Ureter (tissue), 1 donor: ENCODE measurements around the gene SH3RF1. TPM values are rescaled to one million over a fixed set of nuclear protein-coding genes. Genes with fewer than 3 reads are reported as not detected.

Experiments
- DNase-seq: peaks from one replicate; pipeline ENCODE4 v3.0.0-alpha.2; 2020; ENCODE audit warnings: low spot score
- total RNA-seq: library from RNA; stranded (reverse); gene quantifications from one replicate; pipeline ENCODE4 v1.2.4, GENCODE V29; 2023
- donor health status: DM: yes; HTN: yes; CAD: no.

Gene SH3RF1
- total RNA-seq, 1 donor from 2014 or later = 33.2 TPM

DNA sequence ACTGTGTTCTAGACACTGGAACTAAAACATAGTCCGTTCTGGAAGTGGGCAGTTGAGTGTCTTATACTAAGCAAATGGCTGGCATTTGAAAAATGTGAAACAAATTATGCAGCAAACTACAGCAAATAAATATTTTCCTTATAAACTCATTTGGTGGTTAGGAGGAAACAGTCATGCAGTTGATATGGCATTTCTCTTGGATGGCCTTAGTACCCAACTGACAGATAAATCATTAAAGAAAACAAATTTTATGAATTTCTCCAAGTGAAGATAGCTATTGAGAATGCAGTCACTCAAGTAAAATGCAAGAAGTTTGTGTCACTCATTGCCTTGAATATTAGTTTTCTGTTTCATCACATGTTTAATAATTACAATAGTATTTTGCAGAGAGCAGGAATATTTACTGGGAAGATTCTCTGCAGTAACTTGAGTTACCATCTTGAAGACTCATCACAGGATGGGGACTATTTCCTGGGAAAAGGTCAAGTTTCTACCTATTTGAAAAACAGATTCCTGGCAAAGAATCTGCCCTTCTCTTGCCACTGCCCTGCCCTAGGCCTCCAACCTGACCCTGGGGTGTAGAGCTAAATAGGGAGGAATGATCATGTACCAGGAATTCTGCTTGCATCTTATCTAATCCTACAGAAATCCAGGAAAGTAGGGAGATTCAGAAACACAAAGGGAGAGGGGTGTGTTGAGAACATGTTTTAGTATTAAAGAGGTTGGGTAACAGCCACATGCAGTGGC lies 105.9 kb downstream of the SH3RF1 start:
- DNase-seq = no peak

DNA sequence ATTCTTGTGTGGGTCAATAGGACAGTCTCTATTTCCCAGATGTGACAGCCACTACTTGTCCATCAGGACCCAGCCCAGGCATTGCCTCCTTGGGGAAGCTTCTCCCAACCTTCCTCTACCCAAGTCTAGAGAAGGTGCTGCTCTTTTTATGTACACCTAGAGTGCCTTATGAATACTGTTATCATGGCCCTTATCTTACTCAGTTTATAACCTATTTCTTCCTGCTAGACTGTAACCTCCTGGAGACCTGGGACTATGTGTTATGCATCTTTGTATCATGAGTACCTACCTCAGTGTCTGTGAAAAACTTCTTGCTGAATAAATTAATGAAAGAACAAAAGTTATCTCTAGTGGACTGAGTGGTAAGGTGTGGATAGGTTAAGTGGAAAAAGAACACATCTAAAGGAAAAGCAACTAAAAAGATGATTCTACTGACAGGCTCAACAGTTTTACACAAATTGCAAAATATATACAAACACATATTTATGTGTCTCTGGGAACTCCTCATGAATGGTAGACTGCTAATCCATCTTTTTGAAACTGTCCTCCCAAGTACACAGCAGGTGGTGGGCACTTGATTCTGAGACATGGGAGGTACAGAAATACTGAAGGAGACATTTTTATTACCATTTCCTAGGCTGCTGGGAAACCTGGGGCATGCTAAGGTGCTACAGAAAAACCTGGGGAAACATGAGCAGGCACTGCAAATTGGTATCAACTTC lies 106.6 kb downstream of the SH3RF1 start:
- no peak for DNase-seq

DNA sequence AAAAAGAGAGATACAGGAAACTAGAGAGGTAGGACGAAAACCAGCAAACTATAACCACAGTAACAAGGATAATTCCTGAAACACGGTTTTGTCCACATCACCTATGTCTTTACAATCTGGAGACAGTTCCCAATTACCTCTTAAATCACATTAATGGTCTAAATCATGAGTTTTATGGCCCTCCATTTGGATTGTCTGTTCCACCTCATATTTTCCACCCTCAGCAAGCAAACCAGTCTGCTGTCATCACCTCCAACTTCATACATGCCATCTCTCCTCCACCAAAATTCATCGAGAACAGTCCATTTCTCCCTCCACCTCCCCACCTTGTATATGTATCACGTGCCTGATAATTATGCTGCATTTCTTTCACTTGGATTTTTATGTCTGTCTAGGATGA lies 107.3 kb downstream of the SH3RF1 start:
- DNase-seq = no peak

DNA sequence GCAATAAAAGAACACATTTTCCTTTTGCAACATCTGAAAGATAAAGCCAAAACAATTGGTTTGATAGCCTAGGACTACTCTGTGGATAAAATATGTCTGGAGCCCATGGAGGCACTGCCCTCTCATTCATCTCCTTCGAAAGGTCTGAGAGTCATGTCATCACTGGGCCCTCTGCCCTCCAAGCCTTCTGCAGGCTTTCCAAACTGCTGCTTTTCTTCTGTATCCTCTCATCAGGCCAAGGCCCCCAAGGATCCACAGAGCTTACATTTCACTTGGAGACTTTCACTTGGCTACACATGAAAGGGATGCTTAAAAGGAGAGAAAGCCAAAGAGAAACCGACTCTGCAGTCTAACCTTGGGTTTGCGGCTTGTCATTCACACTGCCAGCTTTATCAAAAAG lies 109.9 kb downstream of the SH3RF1 start:
- no peak for DNase-seq

DNA sequence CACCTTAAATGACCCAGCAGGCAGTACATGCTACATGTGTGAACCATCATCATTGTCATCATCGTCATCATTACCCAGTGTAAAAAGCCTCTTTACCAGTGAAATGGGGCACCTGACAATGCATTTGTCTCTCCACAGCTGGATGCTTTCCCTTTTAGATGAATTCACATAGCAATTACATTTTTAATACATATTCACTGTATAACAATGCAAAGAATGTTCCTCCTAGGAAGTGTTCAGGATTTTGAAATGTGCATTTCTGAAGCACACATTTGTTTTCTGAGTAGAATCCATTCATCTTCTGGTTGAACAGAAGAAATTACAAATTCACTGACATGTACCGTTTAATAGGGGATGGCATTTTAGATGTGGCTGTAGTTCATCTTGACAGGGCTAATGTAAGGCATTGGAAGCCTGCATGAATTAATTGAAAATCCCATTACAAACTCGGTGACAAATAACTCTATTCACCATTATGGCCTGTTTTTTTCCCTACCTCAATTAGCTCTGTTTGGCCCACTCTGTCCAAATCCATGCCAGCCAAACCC lies 111.1 kb downstream of the SH3RF1 start:
- DNase-seq = no peak

DNA sequence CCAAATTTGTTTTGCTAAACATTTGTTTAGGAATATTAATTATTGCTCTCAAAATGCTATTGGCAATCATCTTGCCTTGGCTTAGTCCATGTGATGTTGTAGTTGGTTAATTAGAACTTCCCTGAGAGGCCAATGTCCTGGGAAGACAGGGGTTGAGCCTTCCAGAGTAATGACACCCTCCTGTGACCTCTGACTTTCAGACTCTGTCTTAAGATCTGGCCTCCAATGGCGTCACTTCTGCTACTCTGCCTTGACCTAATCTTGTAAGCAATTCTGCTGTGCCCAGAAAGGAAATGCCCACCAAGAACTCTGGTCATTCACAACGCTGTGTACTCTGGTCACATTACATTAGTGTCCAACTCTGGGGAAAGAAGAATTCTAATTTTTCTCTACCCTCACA lies 111.9 kb downstream of the SH3RF1 start:
- DNase-seq = no peak

DNA sequence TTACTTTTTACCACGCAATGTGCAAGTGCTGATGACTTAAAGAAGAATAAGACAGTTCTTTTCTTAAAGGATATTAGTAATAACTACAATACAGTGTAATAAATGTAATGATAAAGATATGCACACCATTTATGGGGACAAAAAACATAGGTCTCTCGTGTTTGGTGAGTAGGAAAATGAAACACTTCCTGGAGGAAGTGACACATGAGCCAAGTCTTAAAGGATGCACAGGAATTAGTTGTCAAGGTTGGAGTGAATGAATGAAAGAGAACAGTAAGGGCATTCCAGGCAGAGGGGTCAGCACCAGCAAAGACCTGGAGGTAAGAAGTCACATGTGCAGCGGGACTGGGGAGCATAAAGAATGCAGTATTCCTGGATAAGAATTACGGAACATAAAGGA lies 112.7 kb downstream of the SH3RF1 start:
- DNase-seq = no peak

DNA sequence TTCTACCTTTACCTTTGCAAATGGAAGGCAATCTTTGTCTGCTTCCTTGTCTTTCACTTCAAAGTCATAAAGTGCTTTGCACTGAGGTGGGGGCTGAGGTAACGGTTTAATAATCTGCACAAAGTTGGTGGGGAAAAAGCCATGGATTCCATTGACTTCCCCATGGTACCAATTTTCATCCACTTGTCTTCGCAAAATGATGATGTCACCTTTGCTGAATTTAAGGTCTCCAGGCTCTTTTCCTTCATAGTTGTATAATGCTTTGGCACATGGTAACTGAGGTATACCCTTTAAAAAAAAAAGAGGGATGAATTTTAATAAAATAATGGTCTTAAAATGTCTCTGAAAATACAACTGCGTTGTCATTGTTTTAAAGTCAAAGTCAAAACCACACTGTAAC lies 114.4 kb downstream of the SH3RF1 start:
- DNase-seq = no peak

DNA sequence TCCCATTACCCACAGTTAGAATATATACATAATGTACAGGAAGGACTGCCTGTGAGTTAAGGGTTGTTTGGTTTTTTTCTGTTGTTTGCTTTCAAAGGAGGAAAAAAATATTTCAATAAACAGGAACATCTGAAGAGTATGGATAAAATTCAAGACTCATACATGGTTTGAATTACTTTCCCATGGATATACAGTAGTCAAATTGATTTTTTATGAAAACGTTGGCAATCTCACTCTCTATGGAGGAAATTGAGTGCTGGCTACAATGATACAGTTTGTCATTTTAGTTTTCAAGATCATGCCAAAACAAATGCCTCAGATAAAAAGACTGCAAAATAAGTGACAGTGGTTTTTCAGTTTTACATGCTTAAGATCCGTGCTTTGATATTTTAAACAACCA lies 116.6 kb downstream of the SH3RF1 start:
- no peak for DNase-seq

DNA sequence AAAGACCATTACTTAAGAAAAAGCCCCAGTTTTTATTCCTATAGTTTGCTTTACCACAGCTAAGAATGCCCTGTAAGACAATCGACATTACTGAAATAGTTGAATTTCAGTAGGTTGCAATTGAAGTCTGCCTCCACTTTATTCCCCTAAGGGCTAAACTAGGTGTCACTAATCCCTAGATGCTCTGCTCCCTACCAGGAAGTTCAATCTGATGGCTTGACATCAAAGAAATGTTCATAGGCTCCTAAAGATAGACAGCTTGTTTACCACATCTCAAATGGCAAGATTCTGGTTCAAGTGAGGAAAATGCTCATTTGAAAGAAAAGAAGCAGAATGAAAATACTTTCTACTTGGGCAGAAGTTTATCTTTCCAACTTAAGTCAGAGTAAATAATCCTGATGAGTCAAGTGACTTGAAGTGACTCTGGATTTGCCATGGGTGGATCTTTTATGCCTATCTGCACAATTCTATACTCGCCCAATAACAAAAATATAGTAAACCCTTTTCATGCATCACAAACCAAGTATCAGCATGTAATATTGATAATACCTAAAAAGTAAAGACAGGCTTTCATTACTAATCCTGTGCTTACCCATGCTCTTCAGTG lies 117.2 kb downstream of the SH3RF1 start:
- DNase-seq = no peak

DNA sequence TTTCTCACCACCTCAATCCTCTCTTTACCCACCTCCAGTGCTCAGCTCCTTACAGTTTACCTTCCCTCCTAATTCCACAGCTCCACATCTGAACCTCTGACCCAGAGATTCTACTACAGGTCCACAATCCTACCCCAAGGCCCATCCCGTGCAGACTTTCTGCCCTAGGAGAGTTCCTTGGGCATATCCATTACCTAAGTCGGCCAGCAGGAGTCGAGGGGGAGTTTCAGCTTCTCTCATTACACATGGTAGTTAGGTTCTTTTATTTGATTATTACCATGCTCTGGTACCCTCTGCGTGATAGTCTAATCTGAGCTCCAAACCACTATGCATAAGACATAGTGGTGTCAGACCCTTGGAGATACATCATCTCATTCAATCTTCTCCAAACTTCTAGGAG lies 117.9 kb downstream of the SH3RF1 start:
- DNase-seq = no peak

DNA sequence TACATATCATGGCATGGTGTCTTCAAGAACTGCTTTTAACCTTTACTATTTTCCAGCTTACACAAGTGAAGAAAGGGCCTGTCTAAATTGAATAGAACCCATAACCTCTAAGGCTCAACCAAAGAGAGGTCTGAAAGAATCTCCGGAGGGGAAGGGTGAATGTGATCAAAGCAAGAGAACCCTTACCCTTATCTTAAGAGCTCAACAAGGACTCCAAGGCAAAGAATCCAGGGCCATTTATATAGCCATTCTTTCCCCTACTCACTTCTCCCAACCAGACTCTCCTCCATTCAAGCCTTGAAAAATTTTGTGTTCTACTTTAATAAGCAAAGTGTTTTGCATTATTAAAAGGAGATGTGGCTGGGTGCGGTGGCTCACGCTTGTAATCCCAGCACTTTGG lies 118.7 kb downstream of the SH3RF1 start:
- no peak for DNase-seq

DNA sequence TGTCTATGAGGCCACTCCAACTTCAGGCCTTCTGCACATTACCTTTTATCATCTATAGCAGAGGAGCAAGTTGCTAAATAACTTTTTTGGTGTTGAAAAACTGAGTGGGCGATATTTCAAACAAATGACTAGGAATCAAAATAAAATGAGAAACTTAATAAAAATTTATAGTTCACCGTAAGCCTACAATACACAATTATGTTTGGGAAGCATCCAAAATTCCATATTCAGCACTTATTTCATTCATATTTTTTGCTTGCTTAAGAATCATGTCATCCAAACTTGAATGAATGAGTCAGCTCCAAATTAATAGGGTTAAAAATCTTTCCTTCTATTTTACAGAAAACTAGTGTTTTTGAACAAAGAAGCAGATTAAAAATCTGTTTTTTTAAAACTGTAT lies 119.1 kb downstream of the SH3RF1 start:
- no peak for DNase-seq

DNA sequence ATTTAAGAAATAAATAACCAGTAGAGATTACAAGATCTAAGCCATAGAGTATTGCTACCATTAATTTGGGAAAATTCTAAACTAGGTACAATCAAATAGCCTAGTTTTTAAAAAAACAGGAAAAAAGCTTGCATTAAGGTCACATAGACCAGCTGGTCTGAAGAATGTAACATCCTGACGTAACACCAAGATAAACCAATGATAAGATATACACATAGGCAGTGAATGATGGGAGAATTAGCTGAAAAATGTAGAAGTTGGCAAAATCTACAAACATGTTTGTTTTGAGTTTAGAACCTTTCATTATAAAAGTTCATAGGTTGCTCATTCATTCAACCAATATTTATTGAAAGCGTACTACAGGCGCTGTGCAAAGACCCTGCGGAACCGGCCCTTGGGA lies 120.0 kb downstream of the SH3RF1 start:
- no peak for DNase-seq

DNA sequence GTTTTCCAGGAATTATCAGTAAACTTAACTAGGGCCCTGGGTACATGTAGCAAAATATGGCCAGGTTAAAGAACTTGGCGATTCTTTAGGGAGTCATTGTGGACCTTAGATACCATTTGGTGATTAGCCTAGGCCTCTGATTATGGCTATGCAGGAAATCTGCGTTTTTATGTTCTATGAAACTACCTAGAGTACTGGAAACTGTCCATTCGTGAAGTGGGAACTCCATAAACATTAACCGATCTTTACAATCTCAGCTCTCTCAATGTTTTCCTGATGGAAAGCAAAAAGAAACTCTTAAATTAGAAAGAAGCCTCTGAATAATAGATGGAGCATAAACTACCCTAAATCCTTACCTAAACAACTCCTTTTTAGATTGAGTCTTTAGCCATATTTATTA lies 121.9 kb downstream of the SH3RF1 start:
- no peak for DNase-seq

DNA sequence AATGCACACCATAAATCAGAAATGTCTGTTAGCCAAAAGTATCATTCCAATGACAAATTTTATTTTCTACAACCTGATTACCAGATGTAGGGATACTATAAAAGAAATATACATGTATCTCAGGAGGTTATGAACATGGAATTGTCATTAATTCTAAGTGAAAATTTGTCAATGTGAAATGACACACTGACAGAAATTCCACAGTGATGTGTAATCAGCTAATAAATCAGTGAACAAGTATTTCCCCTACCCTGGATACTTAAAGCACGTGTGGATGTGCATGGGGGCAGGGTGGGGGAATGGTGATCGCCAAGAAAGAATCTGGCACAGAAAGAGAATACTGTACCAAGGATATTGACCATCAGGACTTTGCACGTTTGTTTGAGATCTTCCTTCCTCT lies 123.6 kb downstream of the SH3RF1 start:
- DNase-seq = no peak

DNA sequence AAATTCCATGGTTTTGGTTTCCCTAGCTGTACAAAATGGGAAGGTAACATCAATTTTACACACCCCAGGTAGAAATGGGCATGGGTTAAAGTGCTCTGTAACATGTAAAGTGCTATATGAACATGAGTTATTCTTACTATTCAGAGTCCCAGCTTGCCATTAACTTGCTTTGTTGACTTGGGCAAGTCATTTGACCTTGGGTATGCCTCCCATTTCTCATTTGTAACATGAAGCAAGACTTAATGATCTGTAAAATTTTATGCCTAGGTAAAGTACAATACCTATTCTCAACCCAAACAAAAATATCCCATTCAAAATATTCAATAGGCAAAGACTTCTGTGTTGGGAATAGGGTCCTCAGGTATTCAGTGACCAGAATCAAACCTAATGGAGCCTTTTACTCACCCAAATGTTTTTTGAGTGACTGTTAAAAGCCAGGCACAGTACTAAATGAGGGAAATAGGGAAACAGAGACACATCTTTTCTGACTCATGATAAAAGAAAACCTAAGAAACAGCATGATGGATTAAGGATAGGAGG lies 126.6 kb downstream of the SH3RF1 start:
- no peak for DNase-seq

DNA sequence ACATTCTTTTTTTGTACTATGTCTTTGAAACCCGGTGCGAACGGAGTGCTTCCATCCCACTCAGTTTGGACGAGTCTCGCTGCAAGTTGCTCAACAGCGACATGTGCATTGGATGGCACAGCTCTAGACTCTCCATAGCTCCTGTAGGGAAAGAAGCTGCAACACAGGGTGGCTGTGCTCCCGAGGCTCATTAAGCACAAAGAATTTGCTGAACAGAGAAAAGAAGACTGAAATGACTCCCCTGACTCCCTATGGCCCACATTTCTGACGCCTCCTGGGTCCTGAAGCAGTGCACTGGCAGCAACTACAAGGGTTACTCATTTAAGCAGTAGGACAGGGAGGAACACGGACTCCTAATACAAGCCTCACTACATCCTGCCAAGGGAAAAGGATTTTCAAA lies 127.4 kb downstream of the SH3RF1 start:
- DNase-seq = no peak

DNA sequence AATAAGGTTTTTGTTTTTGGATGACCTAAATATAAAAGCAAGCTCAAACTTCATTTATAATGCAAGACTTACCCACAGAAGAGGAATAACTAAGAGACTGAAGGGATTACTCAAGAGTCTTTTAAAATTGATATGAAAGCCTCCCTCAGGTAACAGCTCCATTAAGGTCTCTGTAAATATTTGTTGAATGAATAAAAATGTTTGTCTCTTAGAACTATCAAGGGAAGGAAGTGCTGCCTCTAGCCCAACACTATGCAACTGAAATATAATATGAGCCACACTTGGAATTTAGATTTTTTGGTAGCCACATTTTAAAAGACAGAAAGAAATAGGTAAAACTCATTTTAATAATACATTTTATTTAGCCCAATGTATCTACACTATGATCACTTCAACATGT lies 127.8 kb downstream of the SH3RF1 start:
- no peak for DNase-seq

DNA sequence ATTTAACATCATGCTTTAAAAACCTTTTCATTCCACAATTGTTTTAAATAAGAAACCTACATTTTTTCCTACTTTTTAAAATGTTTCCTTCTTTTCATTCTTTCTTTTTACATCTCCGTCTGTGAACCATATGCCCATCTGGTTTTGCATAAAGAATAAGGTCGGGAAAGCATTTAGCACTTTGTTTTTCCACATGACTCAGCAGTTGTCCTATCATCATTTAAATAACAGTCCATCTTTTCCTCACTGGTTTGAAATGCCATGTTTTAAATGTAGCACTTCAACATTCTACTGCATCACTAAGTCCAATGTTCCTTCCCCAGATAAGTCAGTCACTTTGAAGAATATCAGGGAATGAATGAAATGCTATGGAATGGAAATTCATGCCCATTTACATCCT lies 128.4 kb downstream of the SH3RF1 start:
- no peak for DNase-seq

DNA sequence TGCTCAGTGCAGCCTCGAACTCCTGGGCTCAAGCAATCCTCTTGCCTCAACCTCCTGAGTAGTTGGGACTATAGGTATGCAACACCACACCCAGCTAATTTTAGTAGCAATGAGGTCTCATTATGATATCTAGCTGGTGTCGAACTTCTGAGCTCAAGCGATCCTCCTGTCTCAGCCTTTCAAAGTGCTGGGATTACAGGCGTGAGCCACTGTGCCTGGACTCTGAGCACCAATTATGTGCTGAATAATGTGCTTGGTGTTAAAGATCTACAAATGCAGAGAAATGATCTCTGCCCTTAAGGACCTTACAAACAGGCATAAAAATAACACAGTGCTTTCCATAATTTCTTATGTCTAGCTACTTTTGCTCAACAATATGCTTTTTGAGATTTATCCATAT lies 131.7 kb downstream of the SH3RF1 start:
- DNase-seq = no peak

DNA sequence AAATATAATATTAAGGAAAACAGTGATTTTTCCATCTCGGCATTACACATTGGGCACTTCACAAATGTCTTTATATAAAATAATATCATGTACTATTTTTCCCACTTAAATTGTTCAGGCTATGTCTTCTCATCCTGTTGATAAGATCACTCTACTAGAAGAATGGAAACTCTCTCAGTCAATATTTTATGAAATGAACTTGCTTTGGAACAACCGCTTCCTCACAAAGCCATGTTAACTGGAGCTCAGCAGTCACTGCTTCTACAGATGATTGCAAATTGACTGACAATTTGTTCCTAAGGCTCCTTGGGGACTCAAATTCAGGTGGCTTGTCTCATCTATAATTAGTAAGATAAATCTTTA lies 133.2 kb downstream of the SH3RF1 start:
- DNase-seq = no peak
